ENCODE measurements around the gene MYO1H. TPM values are rescaled to one million over a fixed set of nuclear protein-coding genes. Genes with fewer than 3 reads are reported as not detected.

MYO1H gene
- total and polyA plus RNA-seq, 2 of the 13 experiments (the other 11 are each of a cell fraction or from before 2014, with no cell fraction given), result not detected

- BruUV-seq (replicated peaks), result no TSS peak
- ChIA-PET CTCF (ENCODE audit: low intra/inter-chr PET ratio, low total read pairs) (no interaction called here), POLR2A (interaction anchor here (0.9 to 1.4 kb wide), 2 partner anchors 45 to 316 kb away, joined by 3 read pairs; partner anchors contain the start of genes ACACB, KCTD10 and UBE3B)
- Histone ChIP-seq H3K36me3 (replicated peaks in 1 of 2; ENCODE audit: control insufficient read depth in 1 of 2, insufficient read depth in 2 of 2, low read length in 2 of 2) (no peaks in the 10 kb centered on the region), H3K79me2 (ENCODE audit: insufficient read depth, low read length) (no peaks in the 10 kb centered on the region), H3K9ac (ENCODE audit: insufficient read depth, low read depth, low read length) (no peak overlapping the region), H4K20me1 (ENCODE audit: insufficient read depth, low read length) (no peaks in the 10 kb centered on the region), H3K4me2 (ENCODE audit: low read depth, low read length) (peak overlapping the region; percentile 76), H2AFZ (ENCODE audit: low read length) (peak overlapping the region; percentile 79), H3K27ac (ENCODE audit: extremely low read length, insufficient read depth, low read length) (no peak overlapping the region), H3K4me3 (replicated peaks in 1 of 3; ENCODE audit: insufficient read depth in 1 of 3, low read depth in 2 of 3, low read length in 3 of 3) (peak overlapping the region in 1 of 3 experiments; percentile 52; a peak in 2 of 6 replicates), H3K9me3 (ENCODE audit: low read length) (no peaks in the 10 kb centered on the region), H3K4me1 (ENCODE audit: insufficient read depth, low read length) (peaks cover 28% of the 10 kb centered on the region), H3K27me3 (ENCODE audit: control insufficient read depth in 1 of 2, insufficient read depth in 2 of 2, low read length in 2 of 2) (peaks cover 0 to 4% of the 10 kb centered on the region in 2 experiments; a peak in 1 of 5 replicates)
- WGBS (ENCODE audit: low lambda C conversion rate), result 9% methylated on average over 12 of the region's 14 CpGs
- intact Hi-C loops (cut with micrococcal nuclease; ENCODE audit: unreplicated experiment) (loop anchor here (1.0 to 2.0 kb wide), 2 partner anchors 44 to 344 kb away; partner anchors contain the start of genes KCTD10 and UBE3B), in situ Hi-C loops (cut with HindIII; ENCODE audit: extremely low pct_ligation_motif_present, low pct_unique_long_range_greater_than_20kb) (no loop called here)
- ATAC-seq (peak; percentile 92), FAIRE-seq (peak; percentile 83), DNase-seq (ENCODE audit: low spot score) (peak; percentile 69)
- TF ChIP-seq LCORL (IDR thresholded peaks at IDR 0.05) (no peak), LCORL (CRISPR knock-in tag; IDR thresholded peaks at IDR 0.05) (no peak), ZNF777 (CRISPR knock-in tag; IDR thresholded peaks at IDR 0.05) (no peak), ATF1 (CRISPR knock-in tag; IDR thresholded peaks at IDR 0.05) (no peak), ATF7-NPFF (CRISPR knock-in tag; IDR thresholded peaks at IDR 0.05; ENCODE audit: low read depth) (no peak), JUNB (CRISPR knock-in tag; IDR thresholded peaks at IDR 0.05; ENCODE audit: borderline replicate concordance) (no peak), MED8 (CRISPR knock-in tag; IDR thresholded peaks at IDR 0.05; ENCODE audit: insufficient replicate concordance) (no peak), PCBP1 (IDR thresholded peaks at IDR 0.05; ENCODE audit: borderline replicate concordance, low read depth, low read length) (no peak), SMC3 (IDR thresholded peaks at IDR 0.05; ENCODE audit: low read length) (peak; percentile 56), CTCF (CRISPR knock-in tag; IDR thresholded peaks at IDR 0.05) (peak; percentile 92), ZNF800 (CRISPR knock-in tag; IDR thresholded peaks at IDR 0.05) (no peak), ZHX1 (CRISPR knock-in tag; IDR thresholded peaks at IDR 0.05; ENCODE audit: low read depth) (no peak), SALL1 (CRISPR knock-in tag; IDR thresholded peaks at IDR 0.05) (peak; percentile 38; the same call in 1 of the 2 replicates), ZNF501 (CRISPR knock-in tag; IDR thresholded peaks at IDR 0.05) (no peak), KDM6A (CRISPR knock-in tag; IDR thresholded peaks at IDR 0.05; ENCODE audit: low read depth) (no peak), ZSCAN30 (CRISPR knock-in tag; IDR thresholded peaks at IDR 0.05) (no peak), THYN1 (CRISPR knock-in tag; IDR thresholded peaks at IDR 0.05; ENCODE audit: borderline replicate concordance, low read depth) (no peak), ZNF547 (CRISPR knock-in tag; IDR thresholded peaks at IDR 0.05) (no peak)
These were observed 85.2 kb downstream of the MYO1H start for GRCh38 chr12:109432842-109433304.

Data from HepG2 (cell line).